ENCODE data around the gene EPHA3.

- TF ChIP-seq CTCF (IDR thresholded peaks at IDR 0.05) (no peak), POLR2A (IDR thresholded peaks at IDR 0.05) (no peak)
Measured at GRCh38 chr3:89312141-89312540, 204.7 kb downstream of the EPHA3 start.
